HL-60 (cell line): ENCODE results near the gene SLC22A16.

Experiments
- DNase-seq, 2 experiments: peaks; one replicate each; pipeline ENCODE4 v3.0.0-alpha.2; 2010 to 2020; ENCODE audit warnings: low read depth in 1 of 2, low spot score in 1 of 2
- H3K27ac ChIP-seq: fragments of 250-450 bp; sonication (Bioruptor Pico); replicated peaks from 2 replicates; pipeline ENCODE4 v1.5.1; 2020; ENCODE audit warnings: mild to moderate bottlenecking, moderate library complexity
- H3K27me3 ChIP-seq: fragments of 250-450 bp; sonication (Bioruptor Pico); 2 replicates; pipeline ENCODE4 v1.5.1; 2021; ENCODE audit warnings: mild to moderate bottlenecking, moderate library complexity; ENCODE audit not compliant: insufficient read depth, poor library complexity, severe bottlenecking
- H3K4me3 ChIP-seq: replicated peaks from 2 replicates; pipeline ENCODE4 v1.5.1; 2011; ENCODE audit warnings: mild to moderate bottlenecking, control low read depth, low read length; ENCODE audit not compliant: insufficient read depth
- GABPA ChIP-seq: IDR thresholded peaks from 2 replicates; pipeline ENCODE4 v1.6.1; 2012; ENCODE audit warnings: low read depth
- POLR2AphosphoS5 ChIP-seq: IDR thresholded peaks from 2 replicates; pipeline ENCODE4 v1.6.1; 2012; ENCODE audit warnings: low read depth
- SPI1 ChIP-seq: IDR thresholded peaks from 2 replicates; pipeline ENCODE4 v1.6.1; 2012; ENCODE audit warnings: low read depth, mild to moderate bottlenecking, borderline replicate concordance
- TF ChIP-seq, protein P1 (sequence below): IDR thresholded peaks from one replicate; pipeline ENCODE4 v1.5.1; 2011; ENCODE audit warnings: low read length, control low read depth, inconsistent platforms; ENCODE audit not compliant: insufficient read depth
- TF ChIP-seq, protein P2 (sequence below): IDR thresholded peaks from 2 replicates; pipeline ENCODE4 v1.6.1; 2012; ENCODE audit warnings: low read depth; ENCODE audit not compliant: insufficient replicate concordance

Gene SLC22A16

DNA sequence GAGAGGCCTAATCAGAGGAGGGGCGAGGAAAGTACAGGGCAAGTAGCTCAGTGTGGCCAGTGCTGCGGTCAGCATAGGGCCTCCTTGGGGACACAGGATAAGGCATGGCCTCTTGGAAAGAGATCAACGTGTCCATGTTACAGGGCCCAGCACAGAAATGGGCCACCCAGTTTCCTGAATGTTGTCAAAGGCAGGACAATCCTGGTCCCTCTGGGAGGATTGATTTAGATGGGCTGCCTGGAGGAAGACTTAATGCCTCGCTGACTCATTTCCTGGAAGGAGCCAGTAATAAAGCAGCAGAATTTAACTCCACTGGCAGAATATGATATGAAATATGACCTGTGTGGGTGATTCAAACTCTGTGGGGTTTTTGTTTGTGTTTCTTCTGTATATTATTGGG lies 77.6 kb downstream of the SLC22A16 start:
- Histone ChIP-seq H3K27me3 (no peaks in the 10 kb centered on the region), H3K27ac (no peak overlapping the region), H3K4me3 (no peak overlapping the region)
- TF ChIP-seq POLR2AphosphoS5, result no peak
- no peak for DNase-seq

DNA sequence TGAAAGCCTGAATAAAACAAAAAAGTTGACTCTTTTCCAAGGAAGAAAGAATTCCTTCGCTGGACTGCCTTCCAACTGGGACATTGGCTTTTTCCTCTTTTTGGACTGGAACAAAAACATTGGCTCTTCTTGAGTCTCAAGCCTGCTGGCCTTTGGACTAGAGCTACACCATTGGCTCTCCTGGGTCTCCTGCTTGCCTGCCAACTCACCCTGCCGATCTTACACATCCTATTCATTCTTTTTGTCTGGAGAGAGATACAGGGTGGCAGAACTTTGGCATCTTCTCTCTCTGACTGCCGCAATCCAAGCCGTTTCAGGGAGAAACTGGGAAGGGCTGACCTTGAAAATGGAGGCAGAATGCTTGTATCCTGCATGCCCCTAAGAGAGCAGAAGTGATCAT lies 81.2 kb downstream of the SLC22A16 start:
- no peak for DNase-seq
- no peak for TF ChIP-seq POLR2AphosphoS5
- TF ChIP-seq GABPA, result no peak
- TF ChIP-seq, protein P1, sequence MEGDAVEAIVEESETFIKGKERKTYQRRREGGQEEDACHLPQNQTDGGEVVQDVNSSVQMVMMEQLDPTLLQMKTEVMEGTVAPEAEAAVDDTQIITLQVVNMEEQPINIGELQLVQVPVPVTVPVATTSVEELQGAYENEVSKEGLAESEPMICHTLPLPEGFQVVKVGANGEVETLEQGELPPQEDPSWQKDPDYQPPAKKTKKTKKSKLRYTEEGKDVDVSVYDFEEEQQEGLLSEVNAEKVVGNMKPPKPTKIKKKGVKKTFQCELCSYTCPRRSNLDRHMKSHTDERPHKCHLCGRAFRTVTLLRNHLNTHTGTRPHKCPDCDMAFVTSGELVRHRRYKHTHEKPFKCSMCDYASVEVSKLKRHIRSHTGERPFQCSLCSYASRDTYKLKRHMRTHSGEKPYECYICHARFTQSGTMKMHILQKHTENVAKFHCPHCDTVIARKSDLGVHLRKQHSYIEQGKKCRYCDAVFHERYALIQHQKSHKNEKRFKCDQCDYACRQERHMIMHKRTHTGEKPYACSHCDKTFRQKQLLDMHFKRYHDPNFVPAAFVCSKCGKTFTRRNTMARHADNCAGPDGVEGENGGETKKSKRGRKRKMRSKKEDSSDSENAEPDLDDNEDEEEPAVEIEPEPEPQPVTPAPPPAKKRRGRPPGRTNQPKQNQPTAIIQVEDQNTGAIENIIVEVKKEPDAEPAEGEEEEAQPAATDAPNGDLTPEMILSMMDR, result no peak
- TF ChIP-seq, protein P2, sequence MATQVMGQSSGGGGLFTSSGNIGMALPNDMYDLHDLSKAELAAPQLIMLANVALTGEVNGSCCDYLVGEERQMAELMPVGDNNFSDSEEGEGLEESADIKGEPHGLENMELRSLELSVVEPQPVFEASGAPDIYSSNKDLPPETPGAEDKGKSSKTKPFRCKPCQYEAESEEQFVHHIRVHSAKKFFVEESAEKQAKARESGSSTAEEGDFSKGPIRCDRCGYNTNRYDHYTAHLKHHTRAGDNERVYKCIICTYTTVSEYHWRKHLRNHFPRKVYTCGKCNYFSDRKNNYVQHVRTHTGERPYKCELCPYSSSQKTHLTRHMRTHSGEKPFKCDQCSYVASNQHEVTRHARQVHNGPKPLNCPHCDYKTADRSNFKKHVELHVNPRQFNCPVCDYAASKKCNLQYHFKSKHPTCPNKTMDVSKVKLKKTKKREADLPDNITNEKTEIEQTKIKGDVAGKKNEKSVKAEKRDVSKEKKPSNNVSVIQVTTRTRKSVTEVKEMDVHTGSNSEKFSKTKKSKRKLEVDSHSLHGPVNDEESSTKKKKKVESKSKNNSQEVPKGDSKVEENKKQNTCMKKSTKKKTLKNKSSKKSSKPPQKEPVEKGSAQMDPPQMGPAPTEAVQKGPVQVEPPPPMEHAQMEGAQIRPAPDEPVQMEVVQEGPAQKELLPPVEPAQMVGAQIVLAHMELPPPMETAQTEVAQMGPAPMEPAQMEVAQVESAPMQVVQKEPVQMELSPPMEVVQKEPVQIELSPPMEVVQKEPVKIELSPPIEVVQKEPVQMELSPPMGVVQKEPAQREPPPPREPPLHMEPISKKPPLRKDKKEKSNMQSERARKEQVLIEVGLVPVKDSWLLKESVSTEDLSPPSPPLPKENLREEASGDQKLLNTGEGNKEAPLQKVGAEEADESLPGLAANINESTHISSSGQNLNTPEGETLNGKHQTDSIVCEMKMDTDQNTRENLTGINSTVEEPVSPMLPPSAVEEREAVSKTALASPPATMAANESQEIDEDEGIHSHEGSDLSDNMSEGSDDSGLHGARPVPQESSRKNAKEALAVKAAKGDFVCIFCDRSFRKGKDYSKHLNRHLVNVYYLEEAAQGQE, result no peak
- TF ChIP-seq SPI1, result no peak
- no peak overlapping the region for H3K27ac ChIP-seq
- H3K4me3 ChIP-seq, result no peak overlapping the region
- H3K27me3 ChIP-seq, result no peaks in the 10 kb centered on the region

DNA sequence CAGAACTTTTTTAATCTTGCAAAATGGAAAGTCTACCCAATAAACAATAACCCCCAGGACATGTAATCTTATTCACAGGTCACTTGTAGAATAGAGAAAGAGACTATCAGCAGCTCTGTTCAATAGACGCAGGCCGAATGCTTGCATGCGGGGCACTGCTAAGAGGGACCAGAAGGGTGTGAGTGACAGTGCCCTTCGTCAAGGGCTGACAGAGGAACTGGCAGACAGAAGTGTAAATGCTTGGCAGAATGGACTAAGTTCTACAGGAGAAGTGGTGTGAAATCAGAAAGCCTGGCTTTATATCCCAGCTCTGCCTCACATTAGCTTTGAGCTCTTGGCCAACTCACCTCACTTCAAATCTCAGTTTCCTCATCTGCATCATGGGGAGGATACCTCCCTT lies 82.0 kb downstream of the SLC22A16 start:
- H3K27me3 ChIP-seq, result no peaks in the 10 kb centered on the region
- no peak overlapping the region for H3K27ac ChIP-seq
- DNase-seq, result no peak
- no peak overlapping the region for H3K4me3 ChIP-seq
- TF ChIP-seq POLR2AphosphoS5 (no peak), GABPA (no peak), SPI1 (no peak)
- TF ChIP-seq, protein P1, result no peak
- TF ChIP-seq, protein P2, result no peak

DNA sequence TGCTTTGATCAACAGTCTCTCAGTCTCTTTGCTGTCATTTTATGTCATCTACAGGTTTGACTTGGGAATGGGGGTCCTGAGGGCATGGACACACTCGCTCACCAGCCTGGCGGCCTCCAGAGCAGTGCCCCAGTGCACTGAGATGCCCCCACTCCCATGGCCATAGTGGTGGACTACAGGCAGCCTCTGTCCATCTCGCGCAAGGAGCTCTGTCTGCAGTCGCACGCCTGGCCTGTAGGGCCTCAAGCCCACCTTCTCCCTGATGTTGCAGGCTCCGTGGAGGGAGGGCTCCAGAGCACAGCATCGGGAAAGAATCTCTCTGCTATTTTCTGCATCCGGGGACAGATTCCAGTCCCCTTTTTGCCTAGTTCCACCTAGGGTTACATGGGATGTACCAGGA lies 83.7 kb downstream of the SLC22A16 start:
- Histone ChIP-seq H3K27ac (no peak overlapping the region), H3K27me3 (no peaks in the 10 kb centered on the region), H3K4me3 (no peak overlapping the region)
- DNase-seq, result no peak
- TF ChIP-seq POLR2AphosphoS5, result no peak
- TF ChIP-seq, protein P1, result no peak
- TF ChIP-seq SPI1, result no peak
- TF ChIP-seq, protein P2, result no peak
- TF ChIP-seq GABPA, result no peak
